ENCODE measurements around the gene SHC4.
A peak's percentile ranks its signal among the peaks of the same experiment; 100 is the strongest.
"Not testable (repeated sequence)": the region's sequence is repeated elsewhere in the genome, so short reads cannot be mapped to it uniquely, and the experiment has no call there.

SHC4 gene, protein sequence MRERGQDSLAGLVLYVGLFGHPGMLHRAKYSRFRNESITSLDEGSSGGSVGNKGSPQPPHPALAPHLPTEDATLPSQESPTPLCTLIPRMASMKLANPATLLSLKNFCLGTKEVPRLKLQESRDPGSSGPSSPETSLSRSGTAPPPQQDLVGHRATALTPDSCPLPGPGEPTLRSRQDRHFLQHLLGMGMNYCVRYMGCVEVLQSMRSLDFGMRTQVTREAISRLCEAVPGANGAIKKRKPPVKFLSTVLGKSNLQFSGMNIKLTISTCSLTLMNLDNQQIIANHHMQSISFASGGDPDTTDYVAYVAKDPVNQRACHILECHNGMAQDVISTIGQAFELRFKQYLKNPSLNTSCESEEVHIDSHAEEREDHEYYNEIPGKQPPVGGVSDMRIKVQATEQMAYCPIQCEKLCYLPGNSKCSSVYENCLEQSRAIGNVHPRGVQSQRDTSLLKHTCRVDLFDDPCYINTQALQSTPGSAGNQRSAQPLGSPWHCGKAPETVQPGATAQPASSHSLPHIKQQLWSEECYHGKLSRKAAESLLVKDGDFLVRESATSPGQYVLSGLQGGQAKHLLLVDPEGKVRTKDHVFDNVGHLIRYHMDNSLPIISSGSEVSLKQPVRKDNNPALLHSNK

GRCh38 chr15:48963524-48964113, at the start of gene SHC4:
Gene SHC4 (minus strand): TSS chr15:48963919. CDS start chr15:48963015, 904 bp downstream.
- peak; percentile 15 for DNase-seq (ENCODE audit: low spot score)

DNA sequence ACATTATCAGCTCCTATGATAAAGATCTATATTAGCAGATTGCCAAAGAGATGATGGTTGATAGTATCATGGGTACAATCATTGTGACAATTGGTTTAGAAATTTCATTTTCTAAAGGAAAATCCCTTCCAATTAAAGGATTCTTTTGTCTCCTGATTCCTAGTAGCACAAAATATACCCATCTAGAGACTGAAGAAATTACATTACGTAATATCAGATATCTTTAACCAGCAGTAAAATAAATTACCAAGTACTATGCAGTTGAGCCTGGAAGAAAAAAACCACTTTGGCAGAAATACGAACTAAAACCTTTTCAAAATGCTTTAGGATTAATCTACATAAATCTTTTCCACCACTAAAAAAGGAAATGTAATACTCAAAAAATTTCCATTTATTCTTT, 35.6 kb upstream of the SHC4 start:
- DNase-seq (ENCODE audit: low spot score): no peak

- DNase-seq (ENCODE audit: low spot score): no peak
Measured at GRCh38 chr15:48996276-48996675, 32.6 kb upstream of the SHC4 start.

- no peak for DNase-seq (ENCODE audit: low spot score)
Measured at GRCh38 chr15:48993380-48993779, 29.7 kb upstream of the SHC4 start.

- peak; percentile 17 for DNase-seq (ENCODE audit: low spot score)
Measured at GRCh38 chr15:48992545-48992944, 28.8 kb upstream of the SHC4 start.

DNA sequence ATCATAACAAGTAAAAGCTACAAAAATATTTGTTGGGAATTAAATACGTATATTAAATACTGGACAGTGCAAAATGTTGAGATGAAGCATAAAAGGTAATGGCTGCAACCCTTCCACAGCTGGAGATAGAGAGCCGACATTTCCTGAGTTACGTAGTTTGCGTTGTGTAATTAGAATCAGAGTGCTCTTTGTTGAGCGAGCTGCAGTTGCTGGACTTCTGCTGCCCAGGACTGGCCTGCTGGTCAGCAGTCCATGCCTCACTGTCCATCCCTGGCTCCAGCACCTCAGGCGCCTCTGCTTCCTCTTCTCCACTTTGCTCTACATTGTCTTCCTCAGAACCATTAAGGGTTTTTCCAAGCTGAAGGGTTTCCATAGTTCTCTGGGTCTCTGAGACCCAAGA, 28.4 kb upstream of the SHC4 start:
- no peak for DNase-seq (ENCODE audit: low spot score)

DNA sequence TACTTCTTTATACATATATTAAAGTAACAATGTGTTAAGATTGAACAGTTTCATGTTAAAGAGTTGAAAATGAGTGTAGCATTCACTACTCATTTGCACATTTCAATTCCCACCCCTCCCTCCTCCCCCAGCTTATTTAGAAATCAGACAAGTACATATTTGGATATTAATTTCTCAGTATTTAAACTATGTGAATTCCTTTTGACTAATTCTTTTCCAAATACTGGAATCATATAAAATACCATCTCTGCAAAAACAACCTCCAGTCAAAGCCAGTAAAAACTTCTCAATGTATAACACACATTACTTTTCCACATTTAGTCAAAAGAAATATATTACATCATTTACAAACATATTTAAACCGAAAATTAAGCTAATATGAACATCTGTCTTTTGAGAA, 25.5 kb upstream of the SHC4 start:
- no peak for DNase-seq (ENCODE audit: low spot score)

DNA sequence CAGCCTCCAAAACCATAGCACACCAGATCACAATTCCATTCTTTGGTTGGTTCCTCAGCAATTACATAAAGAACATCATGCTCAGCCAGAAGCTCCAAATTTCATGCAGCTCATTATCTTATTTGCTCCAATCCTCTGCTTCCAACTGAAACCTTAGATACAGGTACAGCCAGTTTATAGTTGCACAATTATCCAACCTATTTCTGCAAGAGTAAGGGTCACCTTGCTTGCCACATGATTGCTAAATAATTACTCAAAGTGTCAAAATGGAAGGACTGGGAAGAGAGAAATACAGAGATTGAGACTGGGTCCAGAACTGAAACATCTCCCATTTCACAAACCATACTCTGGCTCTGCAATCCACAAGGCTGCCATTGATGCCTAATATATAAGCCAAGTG, 23.4 kb upstream of the SHC4 start:
- no peak for DNase-seq (ENCODE audit: low spot score)

DNA sequence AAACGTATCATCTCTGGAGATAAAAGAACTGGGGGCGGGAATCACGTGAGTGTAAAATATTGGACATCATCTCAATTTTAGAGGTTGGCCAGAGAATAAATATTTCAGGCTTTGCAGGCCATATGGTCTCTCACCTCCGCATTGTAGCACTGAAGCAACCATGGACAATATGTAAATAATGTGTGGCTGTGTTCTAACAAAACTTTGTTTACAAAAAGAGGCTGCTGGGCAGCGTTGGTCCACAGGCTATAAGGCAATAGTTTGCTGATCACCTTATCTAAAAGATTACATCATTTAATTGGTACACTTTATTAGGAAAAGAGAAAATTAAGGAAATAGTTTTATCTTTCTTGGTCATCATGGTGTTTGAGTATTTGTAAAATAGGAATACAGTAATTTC, 22.5 kb upstream of the SHC4 start:
- DNase-seq (ENCODE audit: low spot score): no peak

- no peak for DNase-seq (ENCODE audit: low spot score)
Measured at GRCh38 chr15:48985516-48985915, 21.8 kb upstream of the SHC4 start.

DNA sequence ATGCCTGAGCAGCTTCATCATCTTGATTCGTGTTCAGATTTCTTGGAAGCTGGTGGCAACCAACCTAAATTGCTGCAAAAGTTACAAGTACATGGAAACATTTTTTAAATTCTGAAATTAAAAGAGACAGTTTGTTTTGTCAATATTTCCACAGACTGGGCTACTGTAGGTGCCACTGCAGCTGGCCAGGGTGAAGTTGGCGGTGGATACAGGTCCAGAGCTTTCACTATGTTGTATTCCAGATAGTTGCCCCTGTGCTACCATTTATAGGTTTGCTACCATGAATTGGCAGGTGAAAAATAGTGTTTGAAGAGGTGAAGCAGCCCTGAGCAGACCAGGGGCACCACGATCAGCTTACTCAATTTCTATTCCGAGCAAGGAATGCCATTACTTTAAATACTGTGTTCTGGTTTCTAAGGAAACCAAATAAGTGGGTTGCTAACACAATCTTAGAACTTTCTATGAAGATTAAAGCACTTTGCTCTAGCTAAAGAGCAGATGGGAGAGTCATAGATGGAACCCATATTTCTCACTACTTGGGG, 21.2 kb upstream of the SHC4 start:
- no peak for DNase-seq (ENCODE audit: low spot score)

DNA sequence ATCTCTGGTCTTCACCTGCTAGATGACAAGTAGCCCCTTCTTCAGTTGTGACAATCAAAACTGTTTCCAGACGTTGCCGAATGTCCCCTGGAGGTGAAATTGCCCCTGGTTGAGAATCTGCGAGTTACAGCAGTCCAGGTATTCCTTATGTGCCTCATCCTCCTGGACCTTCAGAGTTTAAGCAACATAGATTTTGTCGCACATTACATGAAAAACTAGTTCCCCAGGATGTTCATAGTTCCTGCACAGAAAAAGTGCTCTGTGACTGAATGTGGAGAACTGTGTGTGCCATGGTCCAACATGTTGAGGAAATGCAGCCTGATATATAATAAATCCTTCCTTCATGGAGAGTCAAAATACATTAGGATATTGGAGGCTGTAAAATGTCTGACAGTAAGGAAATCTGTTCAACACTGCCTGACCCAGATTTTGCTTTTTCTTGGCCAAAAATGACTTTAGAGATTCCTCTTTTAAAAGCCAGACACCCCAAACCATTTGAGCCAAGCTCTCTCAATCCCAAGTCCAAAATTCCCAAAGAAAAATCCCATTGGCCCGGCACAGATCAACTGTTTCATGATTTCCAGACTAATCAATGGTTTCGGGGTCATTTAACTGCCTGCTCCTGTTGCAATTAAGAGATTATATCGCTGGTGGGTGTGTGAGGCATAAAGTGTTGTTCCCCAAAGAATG, 20.4 kb upstream of the SHC4 start:
- DNase-seq (ENCODE audit: low spot score): no peak

DNA sequence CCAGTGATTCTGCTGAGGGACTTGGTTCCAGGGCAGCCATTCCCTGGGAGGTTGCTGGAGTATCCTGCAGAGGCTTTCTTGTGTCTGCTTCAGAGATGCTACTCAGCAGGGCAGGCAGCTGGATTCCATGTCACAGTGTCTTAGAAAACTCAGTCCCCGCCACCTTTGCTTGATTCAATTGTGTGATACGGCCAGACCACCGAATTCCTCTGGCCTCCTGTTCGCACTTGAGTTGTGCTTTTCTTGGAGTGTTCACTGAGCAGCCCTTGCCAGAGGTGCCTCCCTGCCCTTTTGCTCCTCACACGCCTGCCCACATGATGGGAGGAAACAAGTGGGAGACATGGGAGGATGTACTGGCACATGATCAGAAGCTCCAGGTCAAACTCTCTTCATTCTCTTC, 19.6 kb upstream of the SHC4 start:
- DNase-seq (ENCODE audit: low spot score): no peak

- no peak for DNase-seq (ENCODE audit: low spot score)
Measured at GRCh38 chr15:48981941-48982340, 18.2 kb upstream of the SHC4 start.

GRCh38 chr15:48978638-48979037, 14.9 kb upstream of the SHC4 start:
- DNase-seq (ENCODE audit: low spot score): no peak

DNA sequence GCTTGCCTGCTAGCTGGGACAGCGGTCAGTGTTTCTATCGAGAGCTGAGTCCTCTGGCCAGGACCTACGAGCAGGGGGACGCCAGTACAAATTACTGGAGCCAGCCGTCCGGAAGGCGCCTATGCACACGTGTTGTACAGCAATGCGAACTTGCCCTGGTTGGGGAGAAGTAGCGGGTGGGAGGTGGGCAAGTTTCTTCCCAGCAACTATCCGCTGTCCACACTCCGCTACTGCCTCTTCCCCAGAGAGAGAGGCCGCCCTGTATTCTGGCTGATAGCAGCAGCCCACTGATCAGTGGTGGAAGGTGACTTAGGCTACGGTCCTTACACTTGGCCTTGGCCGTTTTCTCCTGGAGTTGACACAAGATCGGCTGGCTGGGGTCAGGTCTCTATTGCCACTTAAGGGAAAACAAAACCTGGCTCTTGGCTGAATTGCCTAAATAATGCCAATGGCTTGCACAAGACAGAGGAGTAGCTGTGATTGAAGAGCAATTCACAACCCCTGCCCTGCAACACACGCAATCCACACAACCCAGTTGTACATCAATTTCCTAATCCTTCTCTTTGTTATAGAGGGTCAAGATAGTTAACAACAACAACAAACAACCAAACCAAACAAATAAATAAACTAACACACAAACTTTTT, 12.8 kb upstream of the SHC4 start:
- no peak for DNase-seq (ENCODE audit: low spot score)

GRCh38 chr15:48975472-48976419, 12.0 kb upstream of the SHC4 start:
- peak; percentile 81 for DNase-seq (ENCODE audit: low spot score)

GRCh38 chr15:48974882-48975281, 11.2 kb upstream of the SHC4 start:
- DNase-seq (ENCODE audit: low spot score): no peak

- no peak for DNase-seq (ENCODE audit: low spot score)
Measured at GRCh38 chr15:48972750-48973503, 9.2 kb upstream of the SHC4 start.

- DNase-seq (ENCODE audit: low spot score): not testable (repeated sequence)
Measured at GRCh38 chr15:48970926-48971325, 7.2 kb upstream of the SHC4 start.
